Measurements from ENCODE around the gene RASA2. TPM values are rescaled to one million over a fixed set of nuclear protein-coding genes. Genes with fewer than 3 reads are reported as not detected.

The RASA2 gene
- total and polyA plus RNA-seq, 9 of the 15 experiments (the other 6 are each of a cell fraction or from before 2014, with no cell fraction given) = 2.0 to 12.8 (median 9.5) TPM

DNA sequence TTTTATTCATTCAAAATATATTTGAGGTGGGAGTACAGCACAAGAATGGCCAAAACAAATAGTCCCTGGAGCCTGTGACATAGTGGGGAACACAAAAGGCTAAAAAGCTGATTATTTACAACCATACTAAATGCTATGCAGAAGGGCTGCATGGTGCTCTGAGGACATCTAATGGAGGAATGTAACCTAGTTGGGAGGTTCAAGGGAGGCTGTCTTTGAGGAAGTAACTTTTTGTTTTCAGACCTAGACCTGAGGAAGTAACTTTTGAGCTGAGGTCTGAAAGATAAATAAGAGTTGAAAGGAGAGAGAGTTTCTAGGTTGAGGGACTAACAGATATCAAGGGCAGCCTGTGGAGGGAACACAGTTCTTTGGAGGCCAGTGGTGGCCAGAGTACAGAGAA lies 34.8 kb upstream of the RASA2 start (continued):
- TF ChIP-seq MGA (IDR thresholded peaks at IDR 0.05) = no peak
- TF ChIP-seq KHSRP (IDR thresholded peaks at IDR 0.05) = no peak
- TF ChIP-seq ETS2 (tag; IDR thresholded peaks at IDR 0.05; ENCODE audit: borderline replicate concordance, poor library complexity, severe bottlenecking) = no peak
- no peak for TF ChIP-seq ZNF232 (CRISPR knock-in tag; IDR thresholded peaks at IDR 0.05)
- no peak for TF ChIP-seq TGIF2 (CRISPR knock-in tag; IDR thresholded peaks at IDR 0.05)
- no peak for TF ChIP-seq MYC (IDR thresholded peaks at IDR 0.05; ENCODE audit: low read depth, low read length)
- no peak for TF ChIP-seq MYC (CRISPR knock-in tag; IDR thresholded peaks at IDR 0.05; ENCODE audit: borderline replicate concordance, low read depth)
- no peak for TF ChIP-seq BCL6 (CRISPR knock-in tag; IDR thresholded peaks at IDR 0.05)
- TF ChIP-seq ZNF561 (CRISPR knock-in tag; conservative IDR thresholded peaks at IDR 0.05) = no peak
- no peak for TF ChIP-seq ZNF717 (CRISPR knock-in tag; IDR thresholded peaks at IDR 0.05)
- TF ChIP-seq HNRNPLL (IDR thresholded peaks at IDR 0.05; ENCODE audit: low read depth, low read length, poor library complexity, severe bottlenecking) = no peak
- TF ChIP-seq, protein P1, sequence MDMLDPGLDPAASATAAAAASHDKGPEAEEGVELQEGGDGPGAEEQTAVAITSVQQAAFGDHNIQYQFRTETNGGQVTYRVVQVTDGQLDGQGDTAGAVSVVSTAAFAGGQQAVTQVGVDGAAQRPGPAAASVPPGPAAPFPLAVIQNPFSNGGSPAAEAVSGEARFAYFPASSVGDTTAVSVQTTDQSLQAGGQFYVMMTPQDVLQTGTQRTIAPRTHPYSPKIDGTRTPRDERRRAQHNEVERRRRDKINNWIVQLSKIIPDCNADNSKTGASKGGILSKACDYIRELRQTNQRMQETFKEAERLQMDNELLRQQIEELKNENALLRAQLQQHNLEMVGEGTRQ (CRISPR knock-in tag; IDR thresholded peaks at IDR 0.05) = no peak
- no peak for TF ChIP-seq ZNF696 (CRISPR knock-in tag; conservative IDR thresholded peaks at IDR 0.05)
- TF ChIP-seq PRMT5 (CRISPR knock-in tag; IDR thresholded peaks at IDR 0.05) = no peak
- TF ChIP-seq ZNF239 (CRISPR knock-in tag; IDR thresholded peaks at IDR 0.05) = no peak
- TF ChIP-seq ETV1 (tag; conservative IDR thresholded peaks at IDR 0.05; ENCODE audit: low read depth) = no peak
- no peak for TF ChIP-seq GTF2B (IDR thresholded peaks at IDR 0.05; ENCODE audit: extremely low read depth, insufficient read length)
- TF ChIP-seq TEAD2 (tag; IDR thresholded peaks at IDR 0.05) = no peak

Data from K562 (cell line).